Fibroblast of lung (primary cell): ENCODE measurements around the gene CAPRIN1.

ENCODE experiments used
- CTCF ChIP-seq, 2 donors: IDR thresholded peaks in 1 of 2; conservative IDR thresholded peaks in 1 of 2; 1 replicate in 1 of 2; 2 replicates in 1 of 2; pipeline ENCODE4 v1.5.1; 2011 to 2012; ENCODE audit warnings: low read length in 2 of 2, control low read depth in 1 of 2, inconsistent platforms in 1 of 2, low read depth in 1 of 2, mild to moderate bottlenecking in 1 of 2
- EZH2 ChIP-seq: IDR thresholded peaks from 2 replicates; pipeline ENCODE4 v1.5.1; 2012; ENCODE audit warnings: low read length, control low read depth, mild to moderate bottlenecking; ENCODE audit errors: missing control alignments

GRCh38 chr11:34065505-34066203, 14.1 kb downstream of the CAPRIN1 start:
- TF ChIP-seq CTCF (conservative IDR thresholded peaks at IDR 0.05 in 1 of 2, IDR thresholded peaks at IDR 0.05 in 1 of 2; ENCODE audit: low read depth in 1 of 2, low read length in 2 of 2) (peak in 1 of 2 donors; percentile 6), EZH2 (no peak)
